ENCODE data around the gene MAVS.

- TF ChIP-seq CTCF (IDR thresholded peaks at IDR 0.05; ENCODE audit: poor library complexity) (no peak), EZH2phosphoT487 (IDR thresholded peaks at IDR 0.05; ENCODE audit: low read depth, severe bottlenecking, unreplicated experiment) (no peak)
Observed at GRCh38 chr20:3801846-3802245, 44.8 kb upstream of the MAVS start.

All from hepatocyte (in vitro differentiated cells).